ENCODE results near the gene HOXB8.

HOXB8 gene

GRCh38 chr17:48567209-48567608 lies 47.9 kb downstream of the HOXB8 start:
- DNase-seq, result no peak

GRCh38 chr17:48566717-48567116 lies 48.4 kb downstream of the HOXB8 start:
- no peak for DNase-seq

GRCh38 chr17:48565925-48566710 lies 49.0 kb downstream of the HOXB8 start:
- no peak for DNase-seq

GRCh38 chr17:48565022-48565554 lies 50.0 kb downstream of the HOXB8 start:
- no peak for DNase-seq

GRCh38 chr17:48564188-48565021 lies 50.7 kb downstream of the HOXB8 start:
- no peak for DNase-seq

GRCh38 chr17:48563867-48564187 lies 51.3 kb downstream of the HOXB8 start:
- DNase-seq, result no peak

GRCh38 chr17:48563385-48563838 lies 51.7 kb downstream of the HOXB8 start:
- DNase-seq, result no peak

GRCh38 chr17:48562934-48563333 lies 52.2 kb downstream of the HOXB8 start:
- DNase-seq, result no peak

All from NCI-H2227 treated with DMSO at 0.1 percent for 48 hours (cell line).